Measurements from ENCODE around the gene IGFBP1. TPM values are rescaled to one million over a fixed set of nuclear protein-coding genes. Genes with fewer than 3 reads are reported as not detected.

IGFBP1 gene
- total RNA-seq, 1 donor from 2014 or later: 3.0 TPM

- TF ChIP-seq CTCF (IDR thresholded peaks at IDR 0.05; ENCODE audit: unreplicated experiment): no peak
- DNase-seq (ENCODE audit: low spot score): peak; percentile 63
- H3K4me1 Mint-ChIP-seq (ENCODE audit: unreplicated experiment): no peaks in the 10 kb centered on the region
- peaks cover 1% of the 10 kb centered on the region for H3K27me3 Mint-ChIP-seq (ENCODE audit: unreplicated experiment)
- H3K4me3 Mint-ChIP-seq (ENCODE audit: unreplicated experiment): no peak overlapping the region
- H3K9me3 Mint-ChIP-seq (ENCODE audit: unreplicated experiment): no peaks in the 10 kb centered on the region
- no peaks in the 10 kb centered on the region for H3K36me3 Mint-ChIP-seq (ENCODE audit: low read depth, unreplicated experiment)
- H3K27ac Mint-ChIP-seq (ENCODE audit: unreplicated experiment): no peak overlapping the region
Measured at GRCh38 chr7:45863715-45864114, 24.6 kb upstream of the IGFBP1 start.

- no peaks in the 10 kb centered on the region for H3K36me3 Mint-ChIP-seq (ENCODE audit: low read depth, unreplicated experiment)
- H3K4me3 Mint-ChIP-seq (ENCODE audit: unreplicated experiment): no peak overlapping the region
- H3K9me3 Mint-ChIP-seq (ENCODE audit: unreplicated experiment): no peaks in the 10 kb centered on the region
- DNase-seq (ENCODE audit: low spot score): no peak
- no peak for TF ChIP-seq CTCF (IDR thresholded peaks at IDR 0.05; ENCODE audit: unreplicated experiment)
- H3K27ac Mint-ChIP-seq (ENCODE audit: unreplicated experiment): no peak overlapping the region
- no peaks in the 10 kb centered on the region for H3K4me1 Mint-ChIP-seq (ENCODE audit: unreplicated experiment)
- H3K27me3 Mint-ChIP-seq (ENCODE audit: unreplicated experiment): peaks cover 1% of the 10 kb centered on the region
Measured at GRCh38 chr7:45865594-45866410, 22.5 kb upstream of the IGFBP1 start.

GRCh38 chr7:45867471-45867870 is 20.8 kb upstream of the IGFBP1 start:
- TF ChIP-seq CTCF (IDR thresholded peaks at IDR 0.05; ENCODE audit: unreplicated experiment): no peak
- Mint-ChIP-seq H3K4me1 (ENCODE audit: unreplicated experiment) (no peaks in the 10 kb centered on the region), H3K9me3 (ENCODE audit: unreplicated experiment) (no peaks in the 10 kb centered on the region), H3K27ac (ENCODE audit: unreplicated experiment) (no peak overlapping the region), H3K27me3 (ENCODE audit: unreplicated experiment) (peaks cover 1% of the 10 kb centered on the region), H3K4me3 (ENCODE audit: unreplicated experiment) (no peak overlapping the region), H3K36me3 (ENCODE audit: low read depth, unreplicated experiment) (no peaks in the 10 kb centered on the region)
- no peak for DNase-seq (ENCODE audit: low spot score)

- no peak overlapping the region for H3K27ac Mint-ChIP-seq (ENCODE audit: unreplicated experiment)
- no peak for DNase-seq (ENCODE audit: low spot score)
Measured at GRCh38 chr7:45869426-45869825, 18.9 kb upstream of the IGFBP1 start.

More at GRCh38 chr7:45869426-45869825, 18.9 kb upstream of the IGFBP1 start:
- Mint-ChIP-seq H3K4me1 (ENCODE audit: unreplicated experiment) (no peaks in the 10 kb centered on the region), H3K4me3 (ENCODE audit: unreplicated experiment) (no peak overlapping the region), H3K36me3 (ENCODE audit: low read depth, unreplicated experiment) (no peaks in the 10 kb centered on the region), H3K27me3 (ENCODE audit: unreplicated experiment) (no peaks in the 10 kb centered on the region), H3K9me3 (ENCODE audit: unreplicated experiment) (no peaks in the 10 kb centered on the region)
- TF ChIP-seq CTCF (IDR thresholded peaks at IDR 0.05; ENCODE audit: unreplicated experiment): no peak

Measured in endothelial cell (in vitro differentiated cells).